ENCODE measurements around the gene MELTF. TPM values are rescaled to one million over a fixed set of nuclear protein-coding genes. Genes with fewer than 3 reads are reported as not detected.
A peak's percentile ranks its signal among the peaks of the same experiment; 100 is the strongest.

Gene MELTF
- total and polyA plus RNA-seq, 12 donors = 0.47 to 11.3 (median 1.4) TPM; not detected in 1

GRCh38 chr3:197027896-197028727, 1.5 kb downstream of the MELTF start:
- Histone ChIP-seq H3K36me3 (replicated peaks in 1 of 2) (no peaks in the 10 kb centered on the region), H3K27ac (no peak overlapping the region), H3K4me3 (no peak overlapping the region), H3K4me1 (replicated peaks in 1 of 2) (peaks cover 0 to 25% of the 10 kb centered on the region in 2 donors), H3K27me3 (peaks cover 40% of the 10 kb centered on the region), H3K9me3 (replicated peaks in 1 of 3) (no peaks in the 10 kb centered on the region)
- intact Hi-C loops (cut with DNase I) = no loop called here
- DNase-seq = peak in 2 of 7 donors; percentile 32 to 52
- WGBS, 4 donors = 62 to 83% (median 73%) methylated on average over 7 to 22 of the region's 22 CpGs
- TF ChIP-seq POLR2A (IDR thresholded peaks at IDR 0.05) (no peak), CTCF (IDR thresholded peaks at IDR 0.05) (no peak)

- Histone ChIP-seq H3K27ac (no peak overlapping the region), H3K9me3 (replicated peaks in 1 of 3) (no peaks in the 10 kb centered on the region), H3K4me3 (no peak overlapping the region), H3K27me3 (peaks cover 41% of the 10 kb centered on the region), H3K36me3 (replicated peaks in 1 of 2) (no peaks in the 10 kb centered on the region), H3K4me1 (replicated peaks in 1 of 2) (peaks cover 0 to 25% of the 10 kb centered on the region in 2 donors)
- WGBS, 4 donors = 85 to 100% (median 93%) methylated on average over 2 to 29 of the region's 29 CpGs
- intact Hi-C loops (cut with DNase I) = no loop called here
- TF ChIP-seq POLR2A (IDR thresholded peaks at IDR 0.05) = no peak
- TF ChIP-seq CTCF (IDR thresholded peaks at IDR 0.05) = no peak
- DNase-seq = peak in 2 of 7 donors; percentile 20 to 40
Measured at GRCh38 chr3:197027151-197027895, 2.3 kb downstream of the MELTF start.

- 86 to 92% (median 89%) methylated on average over 8 to 9 of the region's 9 CpGs for WGBS, 4 donors
- peaks cover 48% of the 10 kb centered on the region for H3K27me3 ChIP-seq
- no peaks in the 10 kb centered on the region for H3K36me3 ChIP-seq (replicated peaks in 1 of 2)
- H3K9me3 ChIP-seq (replicated peaks in 1 of 3) = no peaks in the 10 kb centered on the region
- peak in 2 of 7 donors; percentile 16 to 50 for DNase-seq
- H3K4me3 ChIP-seq = no peak overlapping the region
- peaks cover 0 to 20% of the 10 kb centered on the region in 2 donors for H3K4me1 ChIP-seq (replicated peaks in 1 of 2)
- intact Hi-C loops (cut with DNase I) = no loop called here
- TF ChIP-seq CTCF (IDR thresholded peaks at IDR 0.05) (no peak), POLR2A (IDR thresholded peaks at IDR 0.05) (no peak)
- no peak overlapping the region for H3K27ac ChIP-seq
Measured at GRCh38 chr3:197026481-197026866, 3.1 kb downstream of the MELTF start.

- intact Hi-C loops (cut with DNase I) = no loop called here
Measured at GRCh38 chr3:197025736-197026480, 3.7 kb downstream of the MELTF start.

More at GRCh38 chr3:197025736-197026480, 3.7 kb downstream of the MELTF start:
- Histone ChIP-seq H3K36me3 (replicated peaks in 1 of 2) (no peaks in the 10 kb centered on the region), H3K27ac (no peak overlapping the region), H3K4me1 (replicated peaks in 1 of 2) (peaks cover 0 to 16% of the 10 kb centered on the region in 2 donors), H3K9me3 (replicated peaks in 1 of 3) (no peaks in the 10 kb centered on the region), H3K27me3 (peaks cover 54% of the 10 kb centered on the region), H3K4me3 (no peak overlapping the region)
- TF ChIP-seq CTCF (IDR thresholded peaks at IDR 0.05) (no peak), POLR2A (IDR thresholded peaks at IDR 0.05) (no peak)
- DNase-seq = peak in 2 of 7 donors; percentile 18 to 48
- WGBS, 4 donors = 88 to 91% (median 89%) methylated on average over 11 to 21 of the region's 21 CpGs

Data from adrenal gland (tissue), 12 donors.